Activated CD4-positive, alpha-beta memory T cell treated with anti-CD3 and anti-CD28 coated beads, Interleukin-2, amount 10 ng/mL, durations not matched to agents 7 days and 5 days (primary cell): Measurements from ENCODE around the gene SND1. TPM values are rescaled to one million over a fixed set of nuclear protein-coding genes. Genes with fewer than 3 reads are reported as not detected.

Experiments used
- CTCF ChIA-PET: fragments of 350-600 bp; sonication (Branson Sonifier 250); formaldehyde crosslinking; loops from one replicate; lab custom pipeline; 2021; ENCODE audit warnings: antibody characterized with exemption, inconsistent platforms; lab: Charles Lee
- POLR2A ChIA-PET: fragments of 350-600 bp; sonication (Branson Sonifier 250); formaldehyde crosslinking; loops from one replicate; lab custom pipeline; 2021; ENCODE audit warnings: antibody characterized with exemption; lab: Charles Lee
- DNase-seq: peaks from one replicate; pipeline ENCODE4 v3.0.0-alpha.2; 2020
- H3K27ac Mint-ChIP-seq: one replicate; pipeline ENCODE4 v1.8.0; 2021; ENCODE audit warnings: mild to moderate bottlenecking, mixed read lengths
- H3K27me3 Mint-ChIP-seq: one replicate; pipeline ENCODE4 v1.8.0; 2021; ENCODE audit warnings: mixed read lengths
- H3K36me3 Mint-ChIP-seq: one replicate; pipeline ENCODE4 v1.8.0; 2021; ENCODE audit warnings: low read depth, mixed read lengths
- H3K4me1 Mint-ChIP-seq: one replicate; pipeline ENCODE4 v1.8.0; 2021; ENCODE audit warnings: mixed read lengths
- H3K4me3 Mint-ChIP-seq: one replicate; pipeline ENCODE4 v1.8.0; 2021; ENCODE audit warnings: mild to moderate bottlenecking, mixed read lengths
- H3K9me3 Mint-ChIP-seq: one replicate; pipeline ENCODE4 v1.8.0; 2021; ENCODE audit warnings: mixed read lengths
- total RNA-seq, 2 experiments: library from RNA; stranded (reverse); gene quantifications; one replicate each; pipeline ENCODE4 v1.2.3, GENCODE V29; 2021

The SND1 gene
- total RNA-seq, 2 experiments from 2014 or later = 171 to 175 TPM

DNA sequence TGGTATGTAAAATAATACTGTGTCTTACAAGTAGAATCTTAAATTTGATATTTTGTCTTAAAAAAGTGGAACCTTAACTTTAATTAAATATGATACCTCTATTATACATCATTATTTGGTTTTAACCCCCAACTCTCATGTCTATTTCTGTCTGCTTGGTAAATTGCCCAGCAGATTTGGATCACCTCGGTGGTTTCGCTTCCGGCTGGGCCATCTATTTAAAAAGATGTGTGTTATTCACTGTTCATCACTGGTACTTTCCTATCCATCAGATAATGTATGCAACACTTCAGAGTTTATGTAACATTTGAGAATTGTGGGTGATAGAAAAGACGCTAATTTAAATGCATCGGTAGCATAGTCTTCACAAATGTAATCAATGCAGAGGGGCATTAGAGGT, 119.7 kb downstream of the SND1 start:
- no peak overlapping the region for H3K4me3 Mint-ChIP-seq
- no peaks in the 10 kb centered on the region for H3K9me3 Mint-ChIP-seq
- CTCF ChIA-PET = interaction anchor here (1.0 kb wide), 1 partner anchor 21 kb away, joined by 5 read pairs; no protein-coding TSS in a partner anchor
- DNase-seq = no peak
- POLR2A ChIA-PET = no interaction called here
- H3K27ac Mint-ChIP-seq = no peak overlapping the region
- peaks cover 13% of the 10 kb centered on the region for H3K36me3 Mint-ChIP-seq
- H3K4me1 Mint-ChIP-seq = peaks cover 10% of the 10 kb centered on the region
- H3K27me3 Mint-ChIP-seq = no peaks in the 10 kb centered on the region

DNA sequence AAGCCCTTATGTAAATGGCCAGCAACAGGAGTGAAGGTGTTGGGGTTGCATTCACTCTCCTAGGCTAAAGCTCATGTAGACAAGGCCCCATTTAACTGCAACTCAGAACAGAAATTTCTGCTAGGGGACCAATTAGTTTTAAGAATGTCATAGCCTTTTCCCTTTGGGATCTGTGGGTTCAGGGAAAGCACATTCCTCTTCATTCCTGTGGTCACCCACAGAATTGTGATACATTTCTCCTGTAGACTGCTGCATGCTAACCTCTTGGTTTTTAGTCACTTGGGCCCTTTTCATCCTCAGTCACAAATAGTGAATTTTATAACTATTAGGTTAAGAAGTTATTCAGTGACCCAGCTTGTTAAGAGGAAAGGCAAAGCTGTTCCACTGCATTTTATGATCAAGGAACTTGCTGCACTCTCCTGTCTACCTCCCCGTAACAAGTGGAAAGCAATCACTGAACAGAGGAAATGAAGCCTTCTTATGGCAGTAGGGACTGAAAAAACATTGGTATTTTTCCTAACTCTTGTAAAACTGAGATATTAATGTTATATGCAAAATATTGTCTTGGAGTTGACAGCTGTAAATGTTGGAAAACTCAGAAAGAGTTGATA, 124.9 kb downstream of the SND1 start:
- Mint-ChIP-seq H3K27ac (no peak overlapping the region), H3K9me3 (no peaks in the 10 kb centered on the region), H3K4me1 (peaks cover under 1% of the 10 kb centered on the region), H3K4me3 (no peak overlapping the region), H3K27me3 (no peaks in the 10 kb centered on the region), H3K36me3 (peaks cover 10% of the 10 kb centered on the region)
- DNase-seq = no peak
- ChIA-PET CTCF (interaction anchor here (0.6 to 1.6 kb wide), 2 partner anchors 16 to 31 kb away, joined by 3 to 4 read pairs; no protein-coding TSS in a partner anchor), POLR2A (no interaction called here)

DNA sequence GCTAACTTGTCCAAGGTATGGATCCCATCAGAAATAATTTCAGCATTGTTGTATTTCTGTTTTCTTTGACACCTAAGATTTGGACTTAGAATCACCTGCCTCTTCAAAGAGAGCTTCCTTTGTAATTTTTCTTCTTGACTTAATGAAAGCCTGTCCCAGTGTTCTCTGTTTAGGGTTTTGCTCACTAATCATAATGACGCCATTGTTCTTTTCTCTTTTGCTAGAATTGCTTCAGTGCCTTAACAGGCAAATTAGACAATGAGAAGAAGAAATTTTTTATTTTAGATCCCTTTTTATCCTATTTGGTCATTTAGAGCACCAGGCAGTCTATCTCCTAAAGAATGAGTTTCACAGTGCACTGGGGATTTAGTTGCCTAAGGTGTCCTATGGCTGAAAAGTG, 128.5 kb downstream of the SND1 start:
- Mint-ChIP-seq H3K36me3 (peaks cover 16% of the 10 kb centered on the region), H3K4me1 (no peaks in the 10 kb centered on the region)

DNA sequence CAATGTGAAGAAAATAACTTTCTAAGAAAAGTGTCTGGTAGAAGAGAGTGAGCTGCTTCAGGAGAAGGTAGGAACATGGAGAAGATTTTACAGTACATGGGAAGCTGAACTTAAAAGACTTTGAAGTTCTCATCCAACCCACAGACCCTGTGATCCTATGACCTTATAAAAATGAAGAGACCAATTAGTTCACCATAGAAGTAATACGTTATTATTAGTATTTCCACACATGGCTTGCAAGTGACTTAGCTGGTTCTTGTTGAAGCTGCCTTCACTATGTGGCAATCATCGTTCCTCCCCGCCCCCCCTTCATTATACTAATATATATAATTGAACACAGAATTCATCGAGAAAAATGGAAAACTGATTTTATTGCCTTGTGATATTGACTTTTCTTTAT, 129.1 kb downstream of the SND1 start:
- no peaks in the 10 kb centered on the region for H3K4me1 Mint-ChIP-seq
- H3K4me3 Mint-ChIP-seq = no peak overlapping the region
- H3K9me3 Mint-ChIP-seq = no peaks in the 10 kb centered on the region
- no peak for DNase-seq
- peaks cover 16% of the 10 kb centered on the region for H3K36me3 Mint-ChIP-seq
- H3K27ac Mint-ChIP-seq = no peak overlapping the region
- CTCF ChIA-PET = interaction anchor here (3.4 kb wide), 1 partner anchor 11 kb away, joined by 12 read pairs; no protein-coding TSS in a partner anchor
- no peaks in the 10 kb centered on the region for H3K27me3 Mint-ChIP-seq
- POLR2A ChIA-PET = interaction anchor here (0.7 kb wide), 1 partner anchor 8 kb away, joined by 4 read pairs; no protein-coding TSS in a partner anchor

More for the DNA sequence above, 128.5 kb downstream of the SND1 start:
- Mint-ChIP-seq H3K4me3 (no peak overlapping the region), H3K27me3 (no peaks in the 10 kb centered on the region), H3K9me3 (no peaks in the 10 kb centered on the region), H3K27ac (no peak overlapping the region)
- CTCF ChIA-PET = interaction anchor here (3.4 kb wide), 1 partner anchor 12 kb away, joined by 12 read pairs; no protein-coding TSS in a partner anchor
- POLR2A ChIA-PET = interaction anchor here (0.7 kb wide), 1 partner anchor 9 kb away, joined by 4 read pairs; no protein-coding TSS in a partner anchor
- DNase-seq = no peak

DNA sequence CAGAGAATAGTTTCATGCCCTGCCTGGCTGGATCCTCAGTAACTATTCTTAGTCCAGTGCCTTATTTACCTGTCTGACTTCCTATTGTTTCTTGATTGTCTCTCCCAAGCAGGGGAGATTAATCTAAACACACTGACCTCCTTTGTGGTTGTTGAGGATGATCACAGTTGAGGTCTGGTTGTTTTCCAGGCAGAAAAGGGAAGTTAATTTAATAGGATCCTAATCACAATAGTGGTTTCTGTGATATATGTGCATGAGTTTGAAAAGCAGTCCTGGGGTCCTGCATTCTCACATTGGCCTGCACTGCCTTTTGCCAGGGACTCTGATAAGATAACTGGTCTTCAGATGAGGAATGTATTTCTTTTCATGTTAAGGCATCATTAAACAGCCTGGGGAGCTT, 130.1 kb downstream of the SND1 start:
- H3K9me3 Mint-ChIP-seq = no peaks in the 10 kb centered on the region
- POLR2A ChIA-PET = no interaction called here
- CTCF ChIA-PET = interaction anchor here (3.4 kb wide), 1 partner anchor 10 kb away, joined by 12 read pairs; no protein-coding TSS in a partner anchor
- no peak for DNase-seq
- H3K4me3 Mint-ChIP-seq = no peak overlapping the region
- H3K36me3 Mint-ChIP-seq = peaks cover 16% of the 10 kb centered on the region
- H3K27me3 Mint-ChIP-seq = no peaks in the 10 kb centered on the region
- peaks cover 1% of the 10 kb centered on the region for H3K4me1 Mint-ChIP-seq
- H3K27ac Mint-ChIP-seq = no peak overlapping the region

DNA sequence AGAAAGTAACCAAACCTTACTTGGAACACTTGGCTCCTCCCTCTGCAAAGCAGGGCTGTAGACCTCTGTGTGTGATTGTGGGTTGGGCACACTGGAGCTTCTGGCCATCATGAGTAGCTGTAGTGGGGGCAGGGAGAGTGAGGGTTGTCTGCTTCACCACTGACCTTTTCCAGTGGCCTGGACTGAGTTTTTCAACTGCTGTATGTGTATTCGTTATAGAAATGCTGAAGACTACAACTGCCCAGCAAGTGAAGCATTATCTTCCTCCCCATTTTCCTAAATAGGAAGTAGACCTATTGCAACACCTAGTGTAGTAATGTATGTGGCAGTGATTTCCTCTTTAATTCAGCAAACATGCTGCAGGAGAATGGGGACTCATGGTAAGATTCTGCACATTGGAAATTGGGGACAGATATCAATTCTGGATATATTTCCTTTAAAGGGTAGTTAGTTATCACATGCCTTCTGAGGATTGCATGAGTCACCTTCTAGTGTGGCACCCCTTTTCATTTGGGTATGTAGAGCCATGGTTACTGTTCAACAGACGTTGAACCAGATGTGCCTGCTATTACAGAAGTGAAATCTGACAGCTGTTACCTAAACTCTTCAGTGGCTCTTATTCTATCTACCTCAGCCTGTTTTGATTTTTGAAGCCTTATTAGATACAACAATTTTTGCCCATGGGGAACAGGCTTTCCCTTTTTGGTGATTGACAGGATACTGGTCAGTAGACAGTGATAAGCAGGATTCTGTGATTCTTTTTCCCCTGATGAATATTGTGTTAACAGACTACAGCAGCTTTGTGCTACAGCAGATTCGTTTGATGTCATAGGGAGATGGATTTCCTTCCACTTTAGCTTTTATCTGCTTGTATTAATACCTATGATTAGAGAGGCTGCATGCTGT, 130.9 kb downstream of the SND1 start:
- Mint-ChIP-seq H3K27ac (no peak overlapping the region), H3K9me3 (no peaks in the 10 kb centered on the region), H3K36me3 (peaks cover 13% of the 10 kb centered on the region), H3K4me1 (peaks cover 2% of the 10 kb centered on the region), H3K27me3 (no peaks in the 10 kb centered on the region), H3K4me3 (no peak overlapping the region)
- ChIA-PET CTCF (interaction anchor here (3.4 kb wide), 1 partner anchor 9 kb away, joined by 12 read pairs; no protein-coding TSS in a partner anchor), POLR2A (no interaction called here)
- DNase-seq = no peak

DNA sequence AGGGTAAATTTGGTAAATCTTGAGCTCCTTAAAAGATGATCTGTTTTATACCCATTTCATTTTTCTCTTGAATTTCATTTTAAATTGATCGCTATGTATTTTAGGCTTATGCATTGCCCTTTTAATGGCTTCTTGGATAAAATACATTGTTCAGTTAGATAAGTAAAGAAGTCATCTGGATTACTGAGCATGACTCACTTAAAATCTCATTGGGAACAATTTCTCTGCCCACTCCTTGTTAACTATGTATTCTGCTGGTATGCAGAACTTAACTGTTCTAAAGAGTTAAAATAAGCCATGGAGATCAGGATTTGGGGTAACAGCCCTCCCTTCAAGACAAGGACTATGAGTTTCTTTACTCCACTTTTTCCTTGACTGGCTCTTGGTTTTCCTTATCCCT, 134.2 kb downstream of the SND1 start:
- no peak overlapping the region for H3K27ac Mint-ChIP-seq
- DNase-seq = no peak
- CTCF ChIA-PET = no interaction called here

DNA sequence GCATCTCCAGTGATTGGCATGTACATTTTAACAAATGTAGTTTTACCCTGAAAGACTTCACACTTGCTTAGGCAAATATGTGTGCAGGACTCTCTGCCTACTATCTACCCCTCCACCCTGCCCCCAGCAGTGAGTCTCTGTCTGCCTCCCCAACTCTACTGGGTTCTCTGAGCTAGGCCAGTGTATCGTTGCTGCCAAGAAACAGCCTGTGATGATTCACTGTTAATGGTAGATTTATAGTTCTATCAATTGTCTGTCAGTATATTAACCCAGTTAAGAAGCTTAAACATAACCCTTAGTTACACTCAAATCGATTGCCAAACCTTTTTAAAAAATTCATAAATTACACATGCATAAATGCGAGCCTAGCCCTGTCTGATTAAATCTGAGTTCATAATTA, 137.0 kb downstream of the SND1 start:
- no peaks in the 10 kb centered on the region for H3K9me3 Mint-ChIP-seq
- ChIA-PET POLR2A (interaction anchor here (0.9 kb wide), 1 partner anchor 8 kb away, joined by 4 read pairs; no protein-coding TSS in a partner anchor), CTCF (interaction anchor here (0.9 kb wide), 1 partner anchor 81 kb away, joined by 3 read pairs; no protein-coding TSS in a partner anchor)
- H3K27me3 Mint-ChIP-seq = no peaks in the 10 kb centered on the region
- no peak overlapping the region for H3K27ac Mint-ChIP-seq
- no peak overlapping the region for H3K4me3 Mint-ChIP-seq
- peaks cover 9% of the 10 kb centered on the region for H3K4me1 Mint-ChIP-seq
- H3K36me3 Mint-ChIP-seq = peaks cover 8% of the 10 kb centered on the region
- no peak for DNase-seq

More for the DNA sequence above, 134.2 kb downstream of the SND1 start:
- Mint-ChIP-seq H3K9me3 (no peaks in the 10 kb centered on the region), H3K4me3 (no peak overlapping the region), H3K4me1 (peaks cover 2% of the 10 kb centered on the region), H3K36me3 (peaks cover 10% of the 10 kb centered on the region), H3K27me3 (no peaks in the 10 kb centered on the region)
- POLR2A ChIA-PET = no interaction called here

DNA sequence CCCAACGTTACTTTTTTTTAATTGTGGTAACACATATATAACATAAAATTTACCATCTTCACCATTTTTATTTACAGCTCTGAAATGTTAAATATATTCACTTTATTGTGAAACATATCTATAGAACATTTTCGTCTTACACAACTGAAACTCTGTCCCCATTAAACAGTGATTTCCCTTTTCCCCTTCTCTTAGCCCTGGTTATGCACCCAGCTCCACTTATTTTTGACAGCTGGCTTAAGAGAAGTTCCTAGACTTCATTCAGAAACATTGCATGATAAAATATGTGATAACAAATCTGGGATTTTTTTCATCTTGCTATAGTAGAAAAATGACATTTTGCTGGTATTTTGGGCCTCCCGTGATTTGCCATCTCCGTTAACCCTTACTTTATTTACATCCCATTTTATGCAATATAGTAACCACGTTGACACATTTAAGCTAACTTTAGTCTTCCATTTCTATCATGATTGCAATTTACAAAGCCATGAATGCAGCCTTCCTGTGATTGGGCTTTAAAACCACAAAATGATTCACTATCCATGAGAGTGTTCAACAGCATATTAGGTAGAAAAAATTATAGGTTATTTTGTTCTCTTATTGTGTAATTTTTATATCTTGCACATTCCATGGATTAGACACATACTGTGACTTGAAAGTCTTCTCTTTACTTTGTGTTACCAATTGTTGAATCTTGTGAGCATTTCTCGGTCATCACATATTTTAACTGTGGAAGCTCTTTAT, 139.6 kb downstream of the SND1 start:
- Mint-ChIP-seq H3K4me3 (no peak overlapping the region), H3K9me3 (no peaks in the 10 kb centered on the region), H3K27ac (no peak overlapping the region), H3K4me1 (peaks cover 9% of the 10 kb centered on the region), H3K27me3 (no peaks in the 10 kb centered on the region), H3K36me3 (no peaks in the 10 kb centered on the region)
- POLR2A ChIA-PET = no interaction called here
- CTCF ChIA-PET = interaction anchor here (0.6 to 2.7 kb wide), 9 partner anchors 10 to 194 kb away, joined by 3 to 12 read pairs (median 5); no protein-coding TSS in a partner anchor
- no peak for DNase-seq

DNA sequence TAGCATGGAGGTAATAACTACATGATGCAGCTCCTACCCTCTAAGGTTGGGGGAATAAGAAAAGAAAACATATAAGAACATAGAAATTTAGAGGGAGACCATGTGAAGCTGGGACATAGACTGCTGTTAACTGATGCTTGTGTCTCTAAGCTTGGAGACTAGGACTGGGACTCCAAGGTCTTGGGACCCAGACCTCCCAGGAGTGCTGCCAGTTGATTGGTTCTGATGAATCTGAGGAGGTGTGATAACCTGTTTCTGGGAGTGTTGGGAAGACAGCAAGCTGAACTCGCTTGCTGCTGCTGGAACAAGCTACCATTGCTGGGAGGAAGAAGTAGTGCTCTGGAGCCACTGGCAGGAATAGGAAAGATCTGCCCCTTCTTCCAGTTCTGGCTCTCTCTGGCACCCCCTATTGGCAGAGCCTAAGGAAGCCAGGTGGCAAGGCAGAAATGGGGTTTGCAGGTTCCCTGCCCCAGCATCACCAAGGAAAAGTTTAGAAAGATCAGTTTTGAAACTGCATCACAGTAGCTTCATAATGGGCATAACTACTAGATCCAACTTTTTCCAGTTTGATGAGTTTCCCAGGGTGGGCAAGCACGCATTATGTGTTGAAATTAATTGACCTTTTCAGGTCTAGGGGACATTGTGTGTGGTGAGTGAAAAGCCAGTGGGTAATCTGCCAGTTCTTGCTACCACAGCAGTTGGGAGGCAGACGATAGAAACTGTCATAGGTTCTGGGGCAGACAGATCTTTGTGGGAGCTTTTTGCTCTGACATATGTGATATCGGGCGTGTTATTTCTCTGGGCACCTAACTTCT, 140.7 kb downstream of the SND1 start:
- Mint-ChIP-seq H3K36me3 (no peaks in the 10 kb centered on the region), H3K4me1 (peaks cover 7% of the 10 kb centered on the region), H3K27me3 (no peaks in the 10 kb centered on the region), H3K4me3 (no peak overlapping the region), H3K9me3 (no peaks in the 10 kb centered on the region), H3K27ac (no peak overlapping the region)
- ChIA-PET CTCF (interaction anchor here (0.6 to 2.7 kb wide), 11 partner anchors 11 to 193 kb away, joined by 3 to 12 read pairs (median 4); no protein-coding TSS in a partner anchor), POLR2A (no interaction called here)
- peak; percentile 41 for DNase-seq

DNA sequence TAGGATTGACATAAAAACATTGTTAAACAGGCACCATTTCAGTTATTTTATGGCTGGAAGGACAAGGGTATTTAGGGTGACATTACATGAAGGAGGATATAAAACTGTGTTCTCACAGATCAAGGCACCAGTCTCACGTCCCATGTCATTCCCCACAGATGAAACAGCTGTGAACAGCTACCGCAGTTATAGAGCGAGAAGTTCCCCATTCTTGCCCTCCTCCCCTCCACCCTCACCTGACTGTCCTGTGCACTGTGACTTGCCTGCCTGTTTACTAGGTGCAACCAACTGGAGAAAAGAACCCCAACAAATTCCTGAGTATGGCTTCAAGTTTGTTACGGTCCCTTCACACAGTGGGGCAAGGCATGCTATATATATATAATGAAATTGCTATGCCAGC, 141.6 kb downstream of the SND1 start:
- DNase-seq = no peak
- H3K27me3 Mint-ChIP-seq = no peaks in the 10 kb centered on the region
- H3K9me3 Mint-ChIP-seq = no peaks in the 10 kb centered on the region
- H3K27ac Mint-ChIP-seq = no peak overlapping the region
- H3K4me3 Mint-ChIP-seq = no peak overlapping the region
- H3K4me1 Mint-ChIP-seq = peaks cover 7% of the 10 kb centered on the region
- CTCF ChIA-PET = interaction anchor here (0.9 to 2.7 kb wide), 4 partner anchors 12 to 51 kb away, joined by 3 to 12 read pairs (median 3); no protein-coding TSS in a partner anchor
- no peaks in the 10 kb centered on the region for H3K36me3 Mint-ChIP-seq
- POLR2A ChIA-PET = no interaction called here

DNA sequence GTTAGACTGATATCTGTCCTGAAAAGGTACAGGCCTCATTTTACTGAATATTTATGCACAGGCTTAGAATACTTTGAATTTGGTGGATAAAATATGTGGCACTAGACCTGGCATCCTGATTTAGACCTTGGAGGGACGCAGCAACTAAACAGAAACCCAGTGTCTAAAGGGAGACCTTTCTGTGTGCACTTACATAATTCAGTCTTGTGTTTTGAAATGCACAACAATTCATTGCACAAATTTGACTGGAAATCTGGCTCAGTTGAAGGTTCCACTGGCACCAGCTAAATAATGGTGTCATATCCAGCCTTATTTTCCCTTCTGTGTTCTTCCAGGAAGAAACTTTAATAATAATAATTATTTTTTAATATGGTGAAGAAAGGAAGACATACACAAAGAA, 142.1 kb downstream of the SND1 start:
- DNase-seq = no peak
- Mint-ChIP-seq H3K36me3 (no peaks in the 10 kb centered on the region), H3K9me3 (no peaks in the 10 kb centered on the region), H3K27me3 (no peaks in the 10 kb centered on the region), H3K4me1 (peaks cover 7% of the 10 kb centered on the region), H3K4me3 (no peak overlapping the region), H3K27ac (no peak overlapping the region)
- ChIA-PET CTCF (no interaction called here), POLR2A (no interaction called here)
